ENCODE data around the gene FADS3. TPM values are rescaled to one million over a fixed set of nuclear protein-coding genes. Genes with fewer than 3 reads are reported as not detected.

FADS3 gene
- total RNA-seq, 3 donors from 2014 or later, result 38.8 to 156 (median 112) TPM

DNA sequence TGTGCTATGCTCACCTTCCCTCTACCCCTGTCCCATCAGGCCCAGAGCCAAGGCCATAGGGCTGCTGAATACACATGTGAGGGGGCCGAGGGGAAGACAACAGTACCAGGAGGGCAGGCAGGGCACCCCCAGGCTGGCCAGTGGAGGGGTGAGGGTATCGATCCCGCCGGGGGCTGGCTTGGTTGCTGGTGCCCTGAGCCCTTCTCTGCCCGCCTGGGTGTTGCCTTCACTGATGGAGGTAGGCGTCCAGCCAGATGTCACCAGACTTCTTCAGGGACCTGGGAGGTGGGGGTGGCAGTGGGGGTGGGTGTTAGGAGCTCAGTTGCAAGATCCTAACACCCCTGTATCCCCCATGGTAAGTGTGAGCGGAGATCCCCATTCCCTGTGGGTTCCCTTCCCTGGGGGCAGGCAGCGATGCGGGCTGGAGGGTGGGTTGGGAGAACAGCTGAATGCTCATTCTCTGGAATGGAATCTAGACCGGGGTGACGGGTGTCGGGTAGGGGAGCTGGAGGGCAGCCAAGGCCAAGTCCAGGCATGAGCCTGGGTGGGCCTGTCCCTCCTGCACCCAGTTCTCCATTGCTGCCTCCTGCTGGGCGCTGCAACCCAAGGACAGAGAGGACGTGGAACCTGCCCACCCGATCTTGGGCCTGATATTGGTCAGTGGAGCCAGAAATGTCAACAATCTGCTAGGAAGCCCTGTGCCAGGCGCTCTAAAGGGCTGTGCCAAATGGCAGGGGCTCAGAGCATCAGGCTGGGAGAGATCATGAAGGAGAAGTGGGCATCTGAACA lies 17.6 kb downstream of the FADS3 start:
- H3K27me3 ChIP-seq, result no peaks in the 10 kb centered on the region

DNA sequence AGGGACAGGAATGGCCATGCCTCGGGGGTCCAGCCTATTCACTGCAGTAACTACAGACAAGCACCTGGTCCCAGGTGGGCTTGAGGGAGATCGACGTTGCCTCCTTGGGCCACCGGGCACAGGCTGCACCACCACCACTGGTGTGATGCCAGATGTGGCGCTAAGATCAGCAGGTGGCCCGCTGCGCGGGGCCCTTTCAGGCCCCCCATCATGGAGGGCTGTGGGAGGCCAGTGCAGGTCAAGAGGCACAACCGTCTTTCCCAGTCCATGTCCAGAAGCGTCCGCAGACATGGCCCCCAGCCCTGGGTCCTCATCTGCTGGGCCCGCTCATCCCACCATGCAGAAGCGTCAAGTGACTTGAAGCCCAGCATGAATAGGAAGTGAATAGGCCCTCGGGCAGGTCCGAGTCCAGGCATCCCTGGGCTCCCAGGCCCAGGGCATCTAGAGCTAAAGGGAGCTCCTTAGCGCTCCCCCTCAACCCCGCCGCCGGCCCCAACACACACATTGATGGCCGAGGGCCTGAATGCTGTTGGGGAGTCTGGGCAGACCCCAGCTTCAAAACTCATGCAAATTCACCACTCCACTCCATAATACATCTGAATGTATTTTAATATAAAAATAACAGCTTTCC lies 18.3 kb downstream of the FADS3 start:
- H3K36me3 ChIP-seq, result no peaks in the 10 kb centered on the region
- no peak for DNase-seq (ENCODE audit: low spot score in 2 of 2)
- H3K9me3 ChIP-seq, result no peaks in the 10 kb centered on the region
- TF ChIP-seq POLR2A (IDR thresholded peaks at IDR 0.05), result no peak
- TF ChIP-seq, protein P1, sequence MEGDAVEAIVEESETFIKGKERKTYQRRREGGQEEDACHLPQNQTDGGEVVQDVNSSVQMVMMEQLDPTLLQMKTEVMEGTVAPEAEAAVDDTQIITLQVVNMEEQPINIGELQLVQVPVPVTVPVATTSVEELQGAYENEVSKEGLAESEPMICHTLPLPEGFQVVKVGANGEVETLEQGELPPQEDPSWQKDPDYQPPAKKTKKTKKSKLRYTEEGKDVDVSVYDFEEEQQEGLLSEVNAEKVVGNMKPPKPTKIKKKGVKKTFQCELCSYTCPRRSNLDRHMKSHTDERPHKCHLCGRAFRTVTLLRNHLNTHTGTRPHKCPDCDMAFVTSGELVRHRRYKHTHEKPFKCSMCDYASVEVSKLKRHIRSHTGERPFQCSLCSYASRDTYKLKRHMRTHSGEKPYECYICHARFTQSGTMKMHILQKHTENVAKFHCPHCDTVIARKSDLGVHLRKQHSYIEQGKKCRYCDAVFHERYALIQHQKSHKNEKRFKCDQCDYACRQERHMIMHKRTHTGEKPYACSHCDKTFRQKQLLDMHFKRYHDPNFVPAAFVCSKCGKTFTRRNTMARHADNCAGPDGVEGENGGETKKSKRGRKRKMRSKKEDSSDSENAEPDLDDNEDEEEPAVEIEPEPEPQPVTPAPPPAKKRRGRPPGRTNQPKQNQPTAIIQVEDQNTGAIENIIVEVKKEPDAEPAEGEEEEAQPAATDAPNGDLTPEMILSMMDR (IDR thresholded peaks at IDR 0.05), result no peak
- TF ChIP-seq POLR2AphosphoS5 (IDR thresholded peaks at IDR 0.05), result no peak
- H3K27me3 ChIP-seq, result no peaks in the 10 kb centered on the region
- no peaks in the 10 kb centered on the region for H3K4me1 ChIP-seq
- intact Hi-C loops (cut with DNase I; ENCODE audit: low total_unique reads), result no loop called here
- no peak overlapping the region for H3K27ac ChIP-seq
- H3K4me3 ChIP-seq, result no peak overlapping the region

More for the DNA sequence above, 17.6 kb downstream of the FADS3 start:
- H3K4me3 ChIP-seq, result no peak overlapping the region
- no peak for DNase-seq (ENCODE audit: low spot score in 2 of 2)
- intact Hi-C loops (cut with DNase I; ENCODE audit: low total_unique reads), result no loop called here
- no peaks in the 10 kb centered on the region for H3K9me3 ChIP-seq
- H3K36me3 ChIP-seq, result no peaks in the 10 kb centered on the region
- H3K27ac ChIP-seq, result no peak overlapping the region
- no peaks in the 10 kb centered on the region for H3K4me1 ChIP-seq
- TF ChIP-seq POLR2A (IDR thresholded peaks at IDR 0.05) (no peak), POLR2AphosphoS5 (IDR thresholded peaks at IDR 0.05) (no peak)
- TF ChIP-seq, protein P1 (IDR thresholded peaks at IDR 0.05), result no peak

GRCh38 chr11:61871158-61871597 lies 20.2 kb downstream of the FADS3 start:
- intact Hi-C loops (cut with DNase I; ENCODE audit: low total_unique reads), result no loop called here
- Histone ChIP-seq H3K36me3 (no peaks in the 10 kb centered on the region), H3K27ac (no peak overlapping the region)

GRCh38 chr11:61870541-61871031 lies 20.8 kb downstream of the FADS3 start:
- no peak for DNase-seq (ENCODE audit: low spot score in 2 of 2)
- no peaks in the 10 kb centered on the region for H3K27me3 ChIP-seq
- intact Hi-C loops (cut with DNase I; ENCODE audit: low total_unique reads), result no loop called here
- no peaks in the 10 kb centered on the region for H3K9me3 ChIP-seq
- H3K36me3 ChIP-seq, result no peaks in the 10 kb centered on the region
- TF ChIP-seq, protein P1 (IDR thresholded peaks at IDR 0.05), result no peak
- no peak for TF ChIP-seq POLR2A (IDR thresholded peaks at IDR 0.05)
- TF ChIP-seq POLR2AphosphoS5 (IDR thresholded peaks at IDR 0.05), result no peak
- no peak overlapping the region for H3K27ac ChIP-seq
- H3K4me3 ChIP-seq, result no peak overlapping the region
- H3K4me1 ChIP-seq, result no peaks in the 10 kb centered on the region

More at GRCh38 chr11:61871158-61871597, 20.2 kb downstream of the FADS3 start:
- no peaks in the 10 kb centered on the region for H3K27me3 ChIP-seq
- H3K4me1 ChIP-seq, result no peaks in the 10 kb centered on the region
- TF ChIP-seq, protein P1 (IDR thresholded peaks at IDR 0.05), result peak; percentile 70 to 84 (median 81)
- TF ChIP-seq POLR2AphosphoS5 (IDR thresholded peaks at IDR 0.05) (no peak), POLR2A (IDR thresholded peaks at IDR 0.05) (no peak)
- peak in 1 of 2 donors; percentile 50 for DNase-seq (ENCODE audit: low spot score in 2 of 2)
- H3K9me3 ChIP-seq, result no peaks in the 10 kb centered on the region
- H3K4me3 ChIP-seq, result peak overlapping the region in 1 of 3 donors; percentile 36

Data from breast epithelium (tissue), 4 donors.